ENCODE measurements around the gene ACKR1. TPM values are rescaled to one million over a fixed set of nuclear protein-coding genes. Genes with fewer than 3 reads are reported as not detected.
A peak's percentile ranks its signal among the peaks of the same experiment; 100 is the strongest.

The ACKR1 gene
- total RNA-seq, 2 experiments from 2014 or later = not detected

DNA sequence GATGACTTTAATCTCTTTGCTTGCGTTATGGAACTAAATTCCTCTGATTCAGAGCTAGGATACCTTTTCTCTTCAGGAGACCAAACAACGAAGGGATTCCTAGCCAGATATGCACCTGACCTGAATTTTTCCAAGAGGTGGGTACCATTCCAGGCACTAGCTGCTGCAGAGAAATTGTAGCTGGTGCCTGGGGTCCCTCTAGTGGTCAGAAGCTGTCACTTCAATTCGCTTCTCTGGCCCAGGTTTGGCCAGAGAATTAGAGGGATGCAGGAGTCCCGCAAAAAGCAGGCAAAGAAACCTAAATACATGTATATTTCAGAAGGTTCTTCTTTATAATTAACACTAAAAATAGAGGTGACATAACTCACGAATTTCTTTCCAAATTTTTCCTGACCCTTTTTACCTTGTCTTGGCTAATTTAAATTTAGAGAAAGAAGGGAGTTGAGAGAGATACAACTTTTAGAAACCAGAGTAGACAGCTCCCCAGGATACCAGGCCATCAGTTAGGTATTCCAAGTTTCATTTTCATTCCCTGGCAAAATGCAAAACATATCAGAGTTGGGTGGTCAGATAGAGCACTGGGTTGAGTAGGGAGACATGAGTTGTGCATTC lies 9.6 kb downstream of the ACKR1 start:
- Mint-ChIP-seq H3K4me3 (no peak overlapping the region), H3K9me3 (no peaks in the 10 kb centered on the region), H3K27ac (no peak overlapping the region), H3K27me3 (peaks cover 34% of the 10 kb centered on the region), H3K4me1 (ENCODE audit: low read depth) (no peaks in the 10 kb centered on the region), H3K36me3 (ENCODE audit: low read depth) (no peaks in the 10 kb centered on the region)
- ChIA-PET CTCF (interaction anchor here (0.5 to 9.5 kb wide), 42 partner anchors 9 to 1495 kb away, joined by 3 to 202 read pairs (median 5); no protein-coding TSS in a partner anchor), POLR2A (interaction anchor here (0.6 kb wide), 1 partner anchor 94 kb away, joined by 3 read pairs; no protein-coding TSS in a partner anchor)
- intact Hi-C loops (cut with micrococcal nuclease) = loop anchor here (5.0 kb wide), 2 partner anchors 52 to 82 kb away; no protein-coding TSS in a partner anchor
- TF ChIP-seq, protein P1, sequence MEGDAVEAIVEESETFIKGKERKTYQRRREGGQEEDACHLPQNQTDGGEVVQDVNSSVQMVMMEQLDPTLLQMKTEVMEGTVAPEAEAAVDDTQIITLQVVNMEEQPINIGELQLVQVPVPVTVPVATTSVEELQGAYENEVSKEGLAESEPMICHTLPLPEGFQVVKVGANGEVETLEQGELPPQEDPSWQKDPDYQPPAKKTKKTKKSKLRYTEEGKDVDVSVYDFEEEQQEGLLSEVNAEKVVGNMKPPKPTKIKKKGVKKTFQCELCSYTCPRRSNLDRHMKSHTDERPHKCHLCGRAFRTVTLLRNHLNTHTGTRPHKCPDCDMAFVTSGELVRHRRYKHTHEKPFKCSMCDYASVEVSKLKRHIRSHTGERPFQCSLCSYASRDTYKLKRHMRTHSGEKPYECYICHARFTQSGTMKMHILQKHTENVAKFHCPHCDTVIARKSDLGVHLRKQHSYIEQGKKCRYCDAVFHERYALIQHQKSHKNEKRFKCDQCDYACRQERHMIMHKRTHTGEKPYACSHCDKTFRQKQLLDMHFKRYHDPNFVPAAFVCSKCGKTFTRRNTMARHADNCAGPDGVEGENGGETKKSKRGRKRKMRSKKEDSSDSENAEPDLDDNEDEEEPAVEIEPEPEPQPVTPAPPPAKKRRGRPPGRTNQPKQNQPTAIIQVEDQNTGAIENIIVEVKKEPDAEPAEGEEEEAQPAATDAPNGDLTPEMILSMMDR (IDR thresholded peaks at IDR 0.05) = peak; percentile 84
- peak; percentile 51 for ATAC-seq
- peak; percentile 54 for DNase-seq

DNA sequence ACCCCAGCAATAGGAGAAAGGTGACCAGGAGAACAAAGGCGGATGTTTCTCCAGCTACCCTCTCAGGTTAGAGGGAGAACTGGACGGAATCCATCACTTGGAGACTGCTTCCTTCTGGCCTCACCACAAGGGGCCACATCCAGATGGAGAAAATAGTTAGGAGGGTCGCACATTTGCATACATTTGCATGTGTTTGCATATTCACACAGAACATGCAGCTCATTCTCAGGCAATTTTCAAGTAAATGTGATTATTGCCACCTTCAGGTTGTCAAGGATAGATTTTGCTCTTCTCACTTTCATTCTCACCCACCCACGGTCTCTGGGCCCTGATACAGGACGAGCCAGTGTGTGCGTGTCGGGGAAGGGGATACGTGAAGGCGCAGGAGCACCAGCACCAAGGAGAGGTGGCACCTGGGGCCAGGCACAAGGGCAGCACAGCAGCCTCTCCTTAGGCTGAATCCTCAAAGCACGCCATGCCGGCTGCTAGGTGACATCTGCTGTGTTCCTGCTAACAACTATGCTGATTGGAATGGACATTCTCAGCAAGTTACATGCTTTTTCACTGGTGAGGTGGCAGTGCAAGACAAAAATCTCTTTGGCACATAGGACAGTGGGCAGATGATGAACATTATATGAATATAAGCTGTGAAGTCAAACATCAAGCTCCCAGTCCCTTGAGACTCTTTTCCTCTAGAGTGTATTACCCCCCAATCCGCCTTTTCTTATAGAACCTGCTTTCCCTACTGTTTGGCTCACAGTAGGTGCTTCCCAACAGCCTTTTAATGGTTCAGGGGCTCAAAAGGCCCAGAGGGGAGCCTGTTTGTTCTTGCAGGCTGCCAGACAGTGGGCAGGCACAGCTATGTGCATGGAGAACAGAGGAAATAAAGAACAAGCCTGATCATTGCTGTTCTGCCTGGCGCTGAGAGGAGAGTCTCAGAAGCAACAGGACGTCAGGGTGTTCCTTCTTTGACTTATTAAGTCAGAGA lies 14.3 kb downstream of the ACKR1 start:
- H3K9me3 Mint-ChIP-seq = no peaks in the 10 kb centered on the region
- H3K4me1 Mint-ChIP-seq (ENCODE audit: low read depth) = no peaks in the 10 kb centered on the region
- H3K36me3 Mint-ChIP-seq (ENCODE audit: low read depth) = no peaks in the 10 kb centered on the region
- H3K27me3 Mint-ChIP-seq = peaks cover 22% of the 10 kb centered on the region
- ATAC-seq (no peak), DNase-seq (no peak)
- CTCF ChIA-PET = interaction anchor here (1.0 to 1.7 kb wide), 2 partner anchors 21 to 58 kb away, joined by 3 to 4 read pairs; no protein-coding TSS in a partner anchor
- TF ChIP-seq, protein P1 (IDR thresholded peaks at IDR 0.05) = no peak
- intact Hi-C loops (cut with micrococcal nuclease) = no loop called here
- no peak overlapping the region for H3K27ac Mint-ChIP-seq
- POLR2A ChIA-PET = interaction anchor here (0.7 kb wide), 1 partner anchor 17 kb away, joined by 3 read pairs; no protein-coding TSS in a partner anchor
- H3K4me3 Mint-ChIP-seq = no peak overlapping the region

DNA sequence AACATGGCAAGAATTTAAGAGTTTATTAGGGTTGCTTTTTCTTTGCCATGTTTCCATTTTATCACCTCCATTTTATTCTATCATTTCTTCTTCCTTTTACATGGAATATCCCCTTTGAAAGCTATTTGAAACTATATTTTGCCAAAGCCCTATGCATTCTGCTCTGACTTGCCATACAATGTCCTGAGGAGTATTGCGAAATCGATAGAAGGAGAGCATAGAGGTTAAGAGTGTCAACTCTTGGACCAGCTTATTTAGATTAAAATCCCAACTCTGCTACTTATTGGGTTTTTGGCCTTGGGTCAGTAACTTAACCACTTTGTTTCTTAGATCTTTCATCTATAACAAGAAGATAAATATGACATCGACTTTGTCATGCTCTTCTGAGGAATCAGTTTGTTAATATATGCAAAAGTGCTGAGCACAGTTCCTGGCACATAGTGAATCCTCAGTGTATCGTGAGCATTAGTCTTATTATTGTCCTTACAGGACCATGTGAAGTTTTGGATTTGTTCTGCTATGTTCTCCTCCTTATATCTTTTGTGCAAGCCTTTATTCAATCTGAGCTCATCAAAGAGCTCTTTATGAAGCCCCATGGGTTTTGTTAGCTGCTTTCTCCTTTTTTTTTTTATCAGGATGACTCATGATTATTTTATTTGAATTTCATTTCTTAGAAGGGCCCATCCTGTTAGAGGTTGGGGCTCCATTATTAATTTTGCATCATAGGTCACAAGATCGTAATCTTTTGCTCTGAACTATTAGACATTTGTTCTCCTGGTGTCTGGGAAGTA lies 17.6 kb downstream of the ACKR1 start:
- Mint-ChIP-seq H3K9me3 (no peaks in the 10 kb centered on the region), H3K27ac (no peak overlapping the region), H3K36me3 (ENCODE audit: low read depth) (no peaks in the 10 kb centered on the region), H3K4me3 (no peak overlapping the region), H3K27me3 (peaks cover 28% of the 10 kb centered on the region), H3K4me1 (ENCODE audit: low read depth) (no peaks in the 10 kb centered on the region)
- DNase-seq (no peak), ATAC-seq (no peak)
- intact Hi-C loops (cut with micrococcal nuclease) = no loop called here
- ChIA-PET CTCF (interaction anchor here (1.0 to 9.7 kb wide), 2 partner anchors 10 to 24 kb away, joined by 4 to 96 read pairs; no protein-coding TSS in a partner anchor), POLR2A (no interaction called here)
- TF ChIP-seq, protein P1 (IDR thresholded peaks at IDR 0.05) = no peak

DNA sequence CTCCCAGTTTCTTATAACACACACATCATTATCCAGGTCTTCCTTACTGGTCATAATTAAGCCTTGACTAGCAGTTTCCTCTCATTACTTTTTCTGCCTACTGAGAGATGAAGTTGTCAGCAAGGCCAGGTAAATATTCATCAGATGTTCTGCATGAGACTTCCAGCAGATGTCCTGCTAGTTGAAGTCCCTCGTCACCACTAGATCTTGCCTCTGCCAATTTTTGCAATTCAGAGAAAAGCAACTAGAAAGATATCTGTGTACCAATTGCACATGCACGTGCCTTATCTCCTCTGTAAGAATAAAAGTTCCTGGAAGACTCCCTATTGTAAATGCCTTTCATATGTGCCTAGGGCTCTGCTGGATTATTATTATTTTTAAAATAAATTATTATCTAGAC lies 18.3 kb downstream of the ACKR1 start:
- no peaks in the 10 kb centered on the region for H3K36me3 Mint-ChIP-seq (ENCODE audit: low read depth)
- DNase-seq = no peak
- ATAC-seq = no peak
- H3K27me3 Mint-ChIP-seq = peaks cover 28% of the 10 kb centered on the region
- ChIA-PET POLR2A (interaction anchor here (0.9 kb wide), 1 partner anchor 50 kb away, joined by 3 read pairs; no protein-coding TSS in a partner anchor), CTCF (interaction anchor here (9.7 kb wide), 1 partner anchor 10 kb away, joined by 96 read pairs; no protein-coding TSS in a partner anchor)
- intact Hi-C loops (cut with micrococcal nuclease) = no loop called here
- no peak overlapping the region for H3K4me3 Mint-ChIP-seq
- no peaks in the 10 kb centered on the region for H3K4me1 Mint-ChIP-seq (ENCODE audit: low read depth)
- H3K9me3 Mint-ChIP-seq = no peaks in the 10 kb centered on the region
- H3K27ac Mint-ChIP-seq = no peak overlapping the region
- TF ChIP-seq, protein P1 (IDR thresholded peaks at IDR 0.05) = no peak

All from activated CD8-positive, alpha-beta T cell treated with anti-CD3 and anti-CD28 coated beads for 36 hours (primary cell).